ENCODE measurements around the gene GALR1.

DNA sequence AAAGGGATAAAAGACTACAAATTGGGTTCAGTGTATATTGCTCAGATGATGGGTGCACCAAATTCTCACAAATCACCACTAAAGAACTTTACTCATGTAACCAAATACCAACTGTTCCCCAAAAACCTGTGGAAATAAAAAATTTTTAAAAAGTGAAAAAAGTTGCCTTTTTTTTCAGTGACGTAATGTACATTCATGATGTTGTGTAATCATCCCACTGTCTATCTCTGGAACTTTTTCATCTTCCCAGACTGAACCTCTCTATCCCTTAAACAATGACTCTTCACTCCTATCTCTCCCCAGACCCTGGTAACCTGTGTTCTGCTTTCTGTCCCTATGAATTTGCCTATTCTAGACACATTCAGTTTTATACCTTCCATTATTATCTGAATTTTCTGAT is 19.0 kb upstream of the GALR1 start:
- TF ChIP-seq, protein P1, sequence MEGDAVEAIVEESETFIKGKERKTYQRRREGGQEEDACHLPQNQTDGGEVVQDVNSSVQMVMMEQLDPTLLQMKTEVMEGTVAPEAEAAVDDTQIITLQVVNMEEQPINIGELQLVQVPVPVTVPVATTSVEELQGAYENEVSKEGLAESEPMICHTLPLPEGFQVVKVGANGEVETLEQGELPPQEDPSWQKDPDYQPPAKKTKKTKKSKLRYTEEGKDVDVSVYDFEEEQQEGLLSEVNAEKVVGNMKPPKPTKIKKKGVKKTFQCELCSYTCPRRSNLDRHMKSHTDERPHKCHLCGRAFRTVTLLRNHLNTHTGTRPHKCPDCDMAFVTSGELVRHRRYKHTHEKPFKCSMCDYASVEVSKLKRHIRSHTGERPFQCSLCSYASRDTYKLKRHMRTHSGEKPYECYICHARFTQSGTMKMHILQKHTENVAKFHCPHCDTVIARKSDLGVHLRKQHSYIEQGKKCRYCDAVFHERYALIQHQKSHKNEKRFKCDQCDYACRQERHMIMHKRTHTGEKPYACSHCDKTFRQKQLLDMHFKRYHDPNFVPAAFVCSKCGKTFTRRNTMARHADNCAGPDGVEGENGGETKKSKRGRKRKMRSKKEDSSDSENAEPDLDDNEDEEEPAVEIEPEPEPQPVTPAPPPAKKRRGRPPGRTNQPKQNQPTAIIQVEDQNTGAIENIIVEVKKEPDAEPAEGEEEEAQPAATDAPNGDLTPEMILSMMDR (IDR thresholded peaks at IDR 0.05), result no peak
- no peak for TF ChIP-seq POLR2A (IDR thresholded peaks at IDR 0.05)

Measured in Peyer's patch (tissue), 4 donors.